SHP77 treated with DMSO at 0.1 percent for 48 hours (cell line): Measurements from ENCODE around the gene VRK1.
"Not testable (repeated sequence)": the region's sequence is repeated elsewhere in the genome, so short reads cannot be mapped to it uniquely, and the experiment has no call there.

Experiments used
- DNase-seq: peaks from one replicate; lab custom pipeline; 2025; lab: John Stamatoyannopoulos, UW

Gene VRK1

GRCh38 chr14:96883974-96884373 is 86.8 kb downstream of the VRK1 start:
- DNase-seq = not testable (repeated sequence)

- DNase-seq = no peak
These were observed 91.0 kb downstream of the VRK1 start for GRCh38 chr14:96888158-96888557.

- DNase-seq = no peak
These were observed 91.4 kb downstream of the VRK1 start for GRCh38 chr14:96888593-96888992.

GRCh38 chr14:96889091-96889490 is 91.9 kb downstream of the VRK1 start:
- DNase-seq = no peak

GRCh38 chr14:96893966-96894622 is 96.9 kb downstream of the VRK1 start:
- DNase-seq = no peak

- DNase-seq = no peak
These were observed 97.8 kb downstream of the VRK1 start for GRCh38 chr14:96894966-96895365.

- no peak for DNase-seq
These were observed 98.6 kb downstream of the VRK1 start for GRCh38 chr14:96895658-96896271.

- no peak for DNase-seq
These were observed 100.0 kb downstream of the VRK1 start for GRCh38 chr14:96897184-96897583.

- DNase-seq = no peak
These were observed 104.0 kb downstream of the VRK1 start for GRCh38 chr14:96901227-96901626.

GRCh38 chr14:96902004-96902403 is 104.8 kb downstream of the VRK1 start:
- DNase-seq = no peak

- DNase-seq = no peak
These were observed 106.4 kb downstream of the VRK1 start for GRCh38 chr14:96903444-96904023.

GRCh38 chr14:96904201-96904600 is 107.0 kb downstream of the VRK1 start:
- no peak for DNase-seq

GRCh38 chr14:96905065-96905464 is 107.9 kb downstream of the VRK1 start:
- DNase-seq = no peak

- DNase-seq = no peak
These were observed 108.6 kb downstream of the VRK1 start for GRCh38 chr14:96905825-96906224.

- DNase-seq = no peak
These were observed 109.3 kb downstream of the VRK1 start for GRCh38 chr14:96906434-96906833.

- DNase-seq = no peak
These were observed 112.7 kb downstream of the VRK1 start for GRCh38 chr14:96909841-96910364.

GRCh38 chr14:96911499-96912149 is 114.4 kb downstream of the VRK1 start:
- no peak for DNase-seq

GRCh38 chr14:96914571-96915128 is 117.5 kb downstream of the VRK1 start:
- no peak for DNase-seq

GRCh38 chr14:96915478-96915877 is 118.3 kb downstream of the VRK1 start:
- no peak for DNase-seq

GRCh38 chr14:96916751-96917150 is 119.6 kb downstream of the VRK1 start:
- DNase-seq = no peak

- no peak for DNase-seq
These were observed 120.3 kb downstream of the VRK1 start for GRCh38 chr14:96917442-96917963.

- DNase-seq = no peak
These were observed 122.8 kb downstream of the VRK1 start for GRCh38 chr14:96920023-96920422.
